ENCODE results near the gene CDK6. TPM values are rescaled to one million over a fixed set of nuclear protein-coding genes. Genes with fewer than 3 reads are reported as not detected.

CDK6 gene
- total RNA-seq, 1 donor from 2014 or later: 23.6 TPM

DNA sequence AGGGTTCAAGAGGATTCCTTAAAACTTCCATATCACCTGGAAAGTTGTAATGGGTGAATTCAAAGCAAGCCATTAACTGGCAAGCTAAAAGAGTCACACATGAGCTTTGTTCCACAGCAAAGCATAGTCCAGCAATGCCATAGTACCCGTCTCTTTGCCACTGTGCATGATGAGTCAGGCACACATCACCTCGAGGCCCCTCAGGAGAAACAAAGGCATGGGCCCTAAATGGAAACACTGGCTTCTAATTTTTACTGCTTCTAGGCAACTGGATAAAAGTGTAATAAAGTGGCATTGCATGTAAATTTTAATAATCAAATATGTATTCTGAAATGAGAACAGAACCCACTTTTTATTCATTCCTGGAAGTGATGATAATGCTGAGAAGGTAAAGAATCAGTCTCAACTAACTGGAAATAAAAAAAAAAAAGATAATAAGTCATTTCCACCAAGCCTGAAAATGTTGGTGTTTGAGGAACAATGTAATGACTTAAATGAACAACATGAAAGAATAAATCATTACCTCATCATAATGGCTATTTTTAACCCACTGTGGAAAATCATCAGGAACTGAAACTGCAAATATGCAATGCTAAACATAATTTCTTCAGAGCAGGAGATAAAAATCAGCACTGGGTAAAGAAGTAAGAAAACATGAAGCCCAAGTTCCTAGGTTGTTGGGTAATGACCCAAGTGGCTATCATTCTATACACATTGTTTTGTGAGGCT, 104.9 kb downstream of the CDK6 start:
- intact Hi-C loops (cut with DNase I): no loop called here
- ATAC-seq (peak; percentile 44), DNase-seq (ENCODE audit: missing footprints) (no peak)

DNA sequence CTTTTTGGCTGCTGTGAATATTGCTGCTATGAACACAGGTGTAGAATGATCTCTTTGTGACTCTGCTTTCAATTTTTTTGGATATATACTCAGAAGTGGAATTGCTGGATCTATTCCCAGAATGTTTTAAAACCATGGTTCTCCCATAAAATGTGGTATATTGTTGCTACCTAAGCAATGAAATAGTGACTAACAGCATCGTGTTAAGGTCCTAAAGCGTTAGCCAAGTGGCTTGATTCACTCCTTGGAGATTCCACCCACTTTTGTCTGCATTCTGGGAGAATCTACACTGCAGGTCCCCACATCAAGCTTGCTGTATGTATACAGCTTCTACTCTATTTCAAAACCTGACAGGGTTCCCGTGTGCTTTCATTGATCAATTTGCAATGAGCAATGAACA, 105.6 kb downstream of the CDK6 start:
- DNase-seq (ENCODE audit: missing footprints) (no peak), ATAC-seq (no peak)
- intact Hi-C loops (cut with DNase I): no loop called here

DNA sequence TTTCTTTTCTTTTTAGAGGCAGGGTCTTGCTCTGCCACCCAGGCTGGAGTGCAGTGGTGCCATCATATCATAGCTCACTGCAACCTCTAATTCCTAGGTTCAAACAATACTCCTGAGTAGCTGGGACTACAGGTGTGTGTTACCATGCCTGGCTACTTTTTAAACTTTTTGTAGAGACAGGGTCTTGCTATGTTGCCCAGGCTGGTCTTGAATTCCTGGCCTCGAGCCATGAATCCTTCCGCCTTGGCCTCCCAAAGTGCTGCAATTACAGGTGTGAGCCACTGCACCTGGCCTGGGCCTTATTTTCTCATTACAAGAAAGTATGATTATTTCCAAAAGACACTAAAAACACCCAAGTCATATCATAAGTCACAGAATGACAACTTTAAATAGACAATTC, 106.6 kb downstream of the CDK6 start:
- DNase-seq (ENCODE audit: missing footprints) (no peak), ATAC-seq (no peak)
- intact Hi-C loops (cut with DNase I): no loop called here

DNA sequence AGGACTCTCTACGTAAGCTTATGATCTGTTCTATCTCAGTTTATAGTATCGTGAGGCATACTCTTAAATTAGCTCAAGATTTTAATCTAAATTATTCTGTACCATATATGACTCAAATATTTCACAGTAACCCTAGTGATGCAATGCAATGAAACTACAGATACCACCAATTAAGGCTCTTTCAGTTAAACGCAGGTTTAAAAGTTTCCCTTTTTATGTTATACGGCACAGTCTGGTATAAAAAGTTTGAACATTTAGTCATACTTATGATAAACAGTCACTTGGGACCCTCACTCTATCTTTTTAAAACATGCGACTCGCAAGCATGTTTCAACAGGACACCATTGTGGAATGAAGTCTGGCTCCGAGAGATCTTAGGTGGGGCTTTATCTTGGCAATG, 107.2 kb downstream of the CDK6 start:
- ATAC-seq (no peak), DNase-seq (ENCODE audit: missing footprints) (no peak)
- intact Hi-C loops (cut with DNase I): no loop called here

DNA sequence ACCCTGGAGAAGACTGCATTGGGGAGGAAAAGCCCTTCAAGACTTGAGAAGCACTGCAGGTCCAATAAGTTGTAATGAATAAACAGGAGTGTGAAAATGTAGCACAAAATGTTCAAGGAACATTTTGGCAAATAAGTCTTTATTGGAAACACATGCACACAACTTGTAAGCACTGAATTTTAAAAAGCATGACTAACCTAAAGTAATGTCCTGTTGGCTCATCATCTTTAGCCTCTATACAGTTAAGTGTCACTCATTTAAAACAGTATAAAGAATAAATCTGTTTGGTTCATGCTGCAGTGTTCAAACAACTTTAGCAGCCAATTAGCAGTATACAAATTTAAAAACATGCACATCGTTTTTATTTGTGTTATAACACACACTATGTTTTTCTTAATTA, 108.6 kb downstream of the CDK6 start:
- ATAC-seq: no peak
- intact Hi-C loops (cut with DNase I): no loop called here

DNA sequence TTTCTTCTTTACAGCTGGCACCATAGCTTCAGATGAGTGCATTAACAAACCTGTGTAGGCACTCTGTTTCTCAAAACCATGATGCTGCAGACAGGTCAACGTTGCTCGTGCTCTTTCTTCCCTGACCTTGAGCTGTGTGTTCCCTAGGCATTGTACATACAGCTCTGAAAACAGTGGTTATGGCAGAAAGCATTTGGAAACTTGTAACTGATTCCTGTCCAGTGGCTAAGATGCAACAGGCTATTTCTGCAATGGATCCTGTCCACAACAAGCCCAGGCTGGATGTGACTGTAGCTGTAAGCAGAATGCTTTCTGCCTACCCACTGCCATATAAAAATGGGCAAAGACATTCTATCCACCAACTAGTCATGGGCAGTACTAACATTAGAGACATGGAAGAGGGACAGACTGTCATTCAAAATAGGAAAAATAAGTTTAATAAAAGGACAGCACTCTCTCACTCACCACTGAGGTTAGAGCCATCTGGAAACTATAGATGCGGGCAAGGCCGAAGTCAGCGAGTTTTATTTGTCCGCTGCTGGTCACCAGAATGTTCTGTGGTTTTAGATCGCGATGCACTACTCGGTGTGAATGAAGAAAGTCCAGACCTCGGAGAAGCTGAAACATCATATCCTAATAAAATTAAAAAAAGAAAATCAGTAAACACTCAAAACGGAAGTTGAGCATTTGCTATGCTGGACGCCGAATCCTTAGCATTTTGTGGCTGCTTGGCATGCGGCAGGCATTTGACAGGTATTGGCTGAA, 111.0 kb downstream of the CDK6 start:
- ATAC-seq: no peak
- DNase-seq (ENCODE audit: missing footprints): no peak
- intact Hi-C loops (cut with DNase I): loop anchor here (2.0 kb wide), 1 partner anchor 55 kb away; no protein-coding TSS in a partner anchor

More for the DNA sequence above, 108.6 kb downstream of the CDK6 start:
- no peak for DNase-seq (ENCODE audit: missing footprints)

DNA sequence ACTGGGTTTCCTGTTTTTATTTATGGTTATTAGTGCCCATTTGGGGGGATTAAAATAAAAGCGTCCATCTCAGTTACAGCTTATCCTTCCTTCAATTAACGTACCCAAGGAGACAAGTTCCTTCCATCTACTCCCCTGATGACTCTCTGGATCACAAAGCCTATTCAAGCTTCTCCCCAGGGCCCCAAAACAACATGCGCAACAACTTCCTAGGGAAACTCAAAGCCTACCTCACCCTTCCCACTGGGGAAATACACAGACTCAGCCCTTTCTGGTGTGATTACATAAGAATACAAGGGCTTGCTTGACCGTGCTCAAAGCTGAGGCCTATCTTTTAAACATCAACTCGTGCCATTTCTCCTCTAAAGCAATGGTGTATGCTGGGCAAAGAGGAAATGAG, 112.4 kb downstream of the CDK6 start:
- DNase-seq (ENCODE audit: missing footprints): no peak
- intact Hi-C loops (cut with DNase I): loop anchor here (2.0 kb wide), 1 partner anchor 57 kb away; no protein-coding TSS in a partner anchor

DNA sequence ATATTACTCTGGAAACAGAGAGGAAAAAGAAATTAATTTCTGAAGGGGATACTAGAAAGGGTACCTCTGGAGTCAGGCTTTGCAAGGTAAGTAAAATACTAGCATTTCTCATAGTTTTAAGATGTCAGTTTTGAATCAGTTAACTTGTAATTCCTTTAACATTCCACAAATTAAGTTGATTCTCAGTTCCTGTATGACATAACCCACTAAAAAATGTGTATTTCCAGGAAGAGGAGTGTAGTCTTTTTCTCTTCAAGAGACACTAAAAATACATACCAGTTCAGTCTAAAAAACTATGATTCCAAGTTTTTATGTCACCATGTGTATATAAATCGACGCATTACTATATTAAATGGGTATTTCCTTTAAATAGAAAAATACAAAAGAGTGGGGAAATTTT, 113.2 kb downstream of the CDK6 start:
- DNase-seq (ENCODE audit: missing footprints): no peak
- no peak for ATAC-seq
- intact Hi-C loops (cut with DNase I): no loop called here

More for the DNA sequence above, 112.4 kb downstream of the CDK6 start:
- ATAC-seq: peak; percentile 77

DNA sequence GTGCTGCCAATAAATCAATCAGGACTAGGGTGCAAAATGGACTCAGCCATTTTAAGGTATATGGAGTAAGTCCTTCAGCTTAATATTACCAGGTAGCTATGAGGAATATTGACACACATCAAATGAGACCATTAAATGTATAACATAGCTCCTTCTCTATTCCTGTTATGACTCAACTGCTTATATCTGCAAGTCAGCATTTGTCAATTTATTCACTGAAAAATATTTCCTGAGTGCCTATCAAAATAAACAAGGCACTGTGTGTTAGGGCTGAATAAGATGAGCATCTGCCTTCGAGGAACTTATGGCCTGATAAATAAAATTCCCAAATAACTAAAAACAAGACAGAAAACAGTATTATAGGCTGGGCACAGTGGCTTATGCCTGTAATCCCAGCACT, 113.8 kb downstream of the CDK6 start:
- DNase-seq (ENCODE audit: missing footprints): no peak
- intact Hi-C loops (cut with DNase I): no loop called here
- no peak for ATAC-seq

DNA sequence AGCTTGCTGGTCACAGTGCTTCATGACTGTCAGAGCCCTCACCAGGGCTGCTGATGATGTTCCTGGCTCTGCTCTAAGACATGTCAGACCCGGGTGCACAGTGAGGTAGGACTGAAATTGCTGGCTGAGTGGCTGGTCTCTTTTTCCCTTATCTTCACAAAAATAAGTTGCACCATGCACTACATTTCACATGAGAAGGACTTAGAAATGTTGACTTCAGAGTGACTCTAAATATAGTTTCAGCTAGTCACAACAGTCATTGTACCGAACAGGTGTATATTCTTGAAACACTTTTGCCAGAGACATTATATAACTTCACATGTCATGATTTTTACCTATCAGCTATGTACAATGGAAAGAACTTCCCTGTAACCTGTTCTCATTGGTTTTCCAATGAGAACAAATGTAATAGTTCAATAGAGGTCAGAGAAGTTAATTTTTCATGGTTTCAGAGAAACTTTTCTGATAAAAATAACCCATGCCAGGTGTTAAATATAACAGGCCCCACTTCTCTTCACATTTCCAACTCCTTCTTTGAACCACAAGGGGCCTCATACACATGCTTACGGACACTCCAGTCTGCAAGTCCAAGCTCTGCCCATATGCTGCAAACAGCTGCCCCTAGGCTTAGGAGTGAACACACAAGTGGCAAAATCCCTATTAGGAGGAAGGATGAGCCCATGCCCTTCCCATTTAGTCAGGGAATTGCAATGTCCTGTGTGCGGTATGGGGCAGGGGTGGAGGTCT, 115.6 kb downstream of the CDK6 start:
- intact Hi-C loops (cut with DNase I): no loop called here
- ATAC-seq: no peak
- no peak for DNase-seq (ENCODE audit: missing footprints)

DNA sequence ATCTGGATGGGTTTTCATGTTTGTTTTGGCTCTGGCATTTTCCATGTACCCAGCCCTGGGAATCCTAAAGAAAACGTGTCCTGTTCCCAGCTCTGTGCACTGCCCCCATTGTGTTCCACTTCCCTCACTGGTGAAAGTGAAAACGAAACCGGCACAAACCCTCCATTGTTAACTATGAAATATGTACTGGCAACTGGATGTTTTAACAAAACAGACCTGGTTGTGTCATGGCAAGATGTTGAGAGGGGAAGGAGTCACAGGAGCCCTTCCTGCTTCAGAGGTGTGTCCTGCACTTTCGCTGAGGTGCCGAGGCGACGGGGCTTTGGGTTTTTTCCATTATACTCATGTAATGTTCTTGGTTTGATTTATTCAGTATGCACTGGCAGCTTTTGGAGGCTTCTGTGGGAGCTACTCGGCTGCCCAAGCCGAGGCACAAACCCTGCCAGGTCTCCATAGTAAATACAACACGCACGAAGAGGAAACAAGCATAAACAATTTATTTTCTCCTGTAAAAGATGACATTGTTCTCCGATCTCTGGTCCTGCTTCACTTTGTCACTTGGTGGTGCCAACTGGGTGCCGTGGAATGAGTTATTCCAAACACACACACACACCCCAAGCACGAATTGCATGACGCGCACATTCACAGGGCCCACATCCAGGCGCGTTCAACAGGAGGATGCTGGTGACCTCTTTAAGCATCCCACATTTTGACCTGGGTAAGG, 118.2 kb downstream of the CDK6 start:
- peak; percentile 68 for DNase-seq (ENCODE audit: missing footprints)
- ATAC-seq: peak; percentile 70
- intact Hi-C loops (cut with DNase I): loop anchor here (2.0 kb wide), 1 partner anchor 23 kb away; no protein-coding TSS in a partner anchor

DNA sequence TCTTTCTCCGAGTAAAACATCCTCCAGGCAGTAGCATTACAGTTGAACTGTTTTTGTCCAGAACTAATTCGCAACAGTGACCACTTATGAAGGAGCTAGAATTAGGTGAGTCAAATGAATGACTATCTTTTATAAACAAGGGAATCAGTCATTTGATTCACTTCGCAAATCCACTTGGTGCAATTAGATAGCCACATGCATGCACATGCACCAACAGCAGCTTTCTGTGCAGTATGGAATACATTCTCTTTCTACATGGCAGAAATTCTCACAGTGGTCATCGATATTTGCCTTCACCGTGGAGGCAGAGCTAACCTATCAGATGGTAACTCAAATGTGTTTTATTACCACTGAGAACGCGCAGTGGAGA, 118.8 kb downstream of the CDK6 start:
- intact Hi-C loops (cut with DNase I): no loop called here
- ATAC-seq (no peak), DNase-seq (ENCODE audit: missing footprints) (no peak)

DNA sequence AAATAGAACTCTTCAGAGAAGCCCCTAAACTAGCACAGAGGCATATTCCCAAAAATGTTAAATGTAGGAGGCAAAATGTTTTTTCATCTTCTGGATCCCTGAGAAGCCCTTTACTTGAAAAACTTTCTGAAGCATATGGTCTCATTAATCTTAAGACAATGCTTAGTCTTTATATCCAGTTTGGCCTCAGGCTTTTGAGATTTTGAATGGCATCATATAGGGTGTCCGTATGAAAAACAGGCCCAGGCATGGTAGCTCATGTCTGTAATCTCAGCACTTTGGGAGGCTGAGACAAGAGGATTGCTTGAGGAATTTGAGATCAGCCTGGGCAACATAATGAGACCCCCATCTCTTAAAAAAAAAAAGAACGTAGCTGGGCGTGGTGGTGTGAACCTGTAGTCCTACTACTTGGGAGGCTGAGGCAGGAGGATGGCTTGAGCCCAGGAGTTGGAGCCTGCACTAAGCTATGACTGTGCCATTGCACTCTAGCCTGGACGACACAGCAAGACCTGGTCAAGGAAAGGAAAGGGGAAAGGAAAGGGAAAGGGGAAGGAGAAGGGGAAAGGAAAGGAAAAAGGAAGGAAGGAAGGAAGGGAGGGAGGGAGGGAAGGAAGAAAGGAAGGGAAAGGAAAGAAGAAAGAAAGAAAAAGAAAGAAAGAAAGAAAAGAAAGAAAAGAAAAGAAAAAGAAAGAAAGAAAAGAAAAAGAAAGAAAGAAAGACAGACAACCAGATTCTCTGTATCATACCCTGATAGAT, 119.4 kb downstream of the CDK6 start:
- intact Hi-C loops (cut with DNase I): no loop called here
- ATAC-seq (no peak), DNase-seq (ENCODE audit: missing footprints) (no peak)

DNA sequence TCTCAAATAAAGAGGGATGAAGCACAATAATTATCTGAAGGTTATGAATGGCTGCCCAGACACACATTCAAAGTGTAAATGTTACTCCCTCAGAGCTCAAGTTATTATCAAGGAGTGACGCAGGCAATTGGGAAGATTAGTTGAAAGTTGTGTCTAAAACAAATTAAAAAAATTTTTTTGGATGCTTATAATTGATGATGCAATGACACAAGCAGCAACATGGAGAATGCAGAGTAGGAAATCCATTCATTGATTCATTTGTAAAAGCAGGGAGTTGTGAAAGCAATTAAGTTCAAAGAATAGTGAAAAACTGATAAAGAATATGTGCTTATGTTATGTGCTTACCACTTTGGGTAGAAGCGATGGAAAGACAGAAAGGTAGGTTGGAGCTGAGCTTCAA, 120.4 kb downstream of the CDK6 start:
- DNase-seq (ENCODE audit: missing footprints) (no peak), ATAC-seq (no peak)
- intact Hi-C loops (cut with DNase I): no loop called here

DNA sequence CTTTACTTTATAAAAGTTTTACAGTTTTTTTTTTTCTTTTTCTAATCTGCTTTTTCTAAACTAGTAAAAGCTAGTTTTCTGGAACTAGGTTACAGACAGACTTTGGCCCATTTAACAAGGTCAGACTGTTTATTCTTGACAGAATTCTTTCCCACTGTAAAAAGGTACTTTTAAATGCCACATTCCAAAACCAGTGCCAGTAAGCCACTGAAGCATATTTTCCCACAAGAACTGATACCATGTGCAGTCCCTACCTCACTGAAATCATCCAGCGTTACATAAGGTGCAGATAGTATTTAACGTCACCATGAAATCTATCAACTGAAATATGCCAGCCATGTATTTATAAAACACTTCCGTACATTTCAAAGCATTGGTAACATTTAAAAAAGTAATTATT, 121.6 kb downstream of the CDK6 start:
- intact Hi-C loops (cut with DNase I): no loop called here
- ATAC-seq (peak; percentile 48), DNase-seq (ENCODE audit: missing footprints) (no peak)

DNA sequence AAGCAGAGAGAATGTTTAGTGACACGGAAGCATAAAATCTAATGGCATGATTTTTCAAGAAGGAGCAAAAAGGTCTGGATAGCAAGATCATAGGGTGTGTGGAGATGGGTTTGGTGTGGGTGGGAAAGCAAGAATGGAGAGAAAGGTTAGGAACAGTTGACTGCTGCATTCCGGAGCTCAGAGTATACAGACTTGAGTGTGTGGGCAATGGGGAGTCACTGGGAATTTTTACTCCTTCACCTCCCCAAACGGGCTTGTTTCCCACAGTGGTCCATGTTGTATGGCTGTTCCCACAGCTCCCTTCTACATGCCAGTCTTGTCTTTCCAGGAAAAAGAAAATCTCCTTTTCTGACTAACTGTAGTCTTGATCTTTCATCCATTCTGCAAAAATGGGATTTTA, 122.1 kb downstream of the CDK6 start:
- no peak for ATAC-seq
- no peak for DNase-seq (ENCODE audit: missing footprints)
- intact Hi-C loops (cut with DNase I): no loop called here

DNA sequence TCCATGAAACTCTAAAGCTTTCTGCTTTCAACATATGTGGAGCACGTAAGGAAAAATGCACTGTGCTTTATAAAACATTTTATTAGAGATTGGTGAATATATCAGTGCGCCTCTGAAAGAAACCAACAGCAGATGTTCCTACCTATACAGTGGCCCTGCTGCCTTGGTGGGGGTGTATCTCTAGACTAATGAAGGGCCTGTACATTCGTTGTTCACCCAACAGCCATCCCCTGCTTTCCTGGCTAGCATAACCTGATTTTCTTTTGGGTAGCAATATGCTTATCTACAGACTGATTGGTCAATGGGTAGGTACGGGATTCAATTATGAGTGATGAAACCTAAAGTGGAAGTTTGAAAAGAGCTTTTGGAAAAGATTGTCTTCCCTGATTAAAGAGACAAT, 126.5 kb downstream of the CDK6 start:
- ATAC-seq (no peak), DNase-seq (ENCODE audit: missing footprints) (no peak)
- intact Hi-C loops (cut with DNase I): no loop called here

DNA sequence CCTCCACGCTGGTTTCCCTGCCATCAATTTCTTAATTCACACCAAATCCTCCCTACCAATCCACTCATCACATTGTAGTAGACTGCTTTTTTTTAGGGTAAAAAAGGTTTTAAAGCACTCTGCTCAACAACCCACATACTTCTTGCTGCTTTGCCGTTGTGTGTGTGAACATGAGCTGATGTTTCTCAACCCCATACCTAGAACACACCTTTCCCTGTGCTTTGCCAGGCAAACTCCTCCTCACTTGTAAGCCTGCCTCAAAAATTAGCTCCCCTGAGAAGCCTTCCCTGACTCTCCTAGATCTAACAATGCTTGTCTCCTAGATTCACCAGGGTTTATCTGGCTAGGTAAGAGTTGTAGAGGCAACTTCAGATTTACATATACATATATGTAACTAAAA, 127.2 kb downstream of the CDK6 start:
- no peak for DNase-seq (ENCODE audit: missing footprints)
- intact Hi-C loops (cut with DNase I): no loop called here
- no peak for ATAC-seq
